ENCODE measurements around the gene CENATAC. TPM values are rescaled to one million over a fixed set of nuclear protein-coding genes. Genes with fewer than 3 reads are reported as not detected.
A peak's percentile ranks its signal among the peaks of the same experiment; 100 is the strongest.

Gene CENATAC
- total and polyA plus RNA-seq, 9 of the 15 experiments (the other 6 are each of a cell fraction or from before 2014, with no cell fraction given), result 2.4 to 25.5 (median 13.7) TPM

DNA sequence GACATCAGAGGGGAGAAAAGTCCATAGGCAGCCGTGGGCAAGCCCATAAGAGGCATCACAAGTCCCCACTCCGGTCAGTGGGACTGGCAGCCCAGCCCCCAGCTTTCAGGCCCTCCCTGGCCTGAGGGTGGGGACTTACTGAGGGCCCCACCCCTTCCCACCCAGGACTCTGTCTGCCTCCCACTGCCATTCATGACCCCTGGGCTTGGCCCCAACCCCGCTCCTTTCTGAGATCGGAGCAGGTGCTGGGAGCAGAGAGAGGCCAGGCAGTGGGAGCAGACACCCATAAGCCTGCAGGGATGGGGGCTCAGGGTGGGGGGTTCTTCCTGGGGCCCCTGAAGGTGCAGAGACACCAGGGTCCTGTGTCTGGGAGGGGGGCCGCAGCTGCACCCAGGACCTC is 36.7 kb upstream of the CENATAC start (continued):
- TF ChIP-seq, protein P1, sequence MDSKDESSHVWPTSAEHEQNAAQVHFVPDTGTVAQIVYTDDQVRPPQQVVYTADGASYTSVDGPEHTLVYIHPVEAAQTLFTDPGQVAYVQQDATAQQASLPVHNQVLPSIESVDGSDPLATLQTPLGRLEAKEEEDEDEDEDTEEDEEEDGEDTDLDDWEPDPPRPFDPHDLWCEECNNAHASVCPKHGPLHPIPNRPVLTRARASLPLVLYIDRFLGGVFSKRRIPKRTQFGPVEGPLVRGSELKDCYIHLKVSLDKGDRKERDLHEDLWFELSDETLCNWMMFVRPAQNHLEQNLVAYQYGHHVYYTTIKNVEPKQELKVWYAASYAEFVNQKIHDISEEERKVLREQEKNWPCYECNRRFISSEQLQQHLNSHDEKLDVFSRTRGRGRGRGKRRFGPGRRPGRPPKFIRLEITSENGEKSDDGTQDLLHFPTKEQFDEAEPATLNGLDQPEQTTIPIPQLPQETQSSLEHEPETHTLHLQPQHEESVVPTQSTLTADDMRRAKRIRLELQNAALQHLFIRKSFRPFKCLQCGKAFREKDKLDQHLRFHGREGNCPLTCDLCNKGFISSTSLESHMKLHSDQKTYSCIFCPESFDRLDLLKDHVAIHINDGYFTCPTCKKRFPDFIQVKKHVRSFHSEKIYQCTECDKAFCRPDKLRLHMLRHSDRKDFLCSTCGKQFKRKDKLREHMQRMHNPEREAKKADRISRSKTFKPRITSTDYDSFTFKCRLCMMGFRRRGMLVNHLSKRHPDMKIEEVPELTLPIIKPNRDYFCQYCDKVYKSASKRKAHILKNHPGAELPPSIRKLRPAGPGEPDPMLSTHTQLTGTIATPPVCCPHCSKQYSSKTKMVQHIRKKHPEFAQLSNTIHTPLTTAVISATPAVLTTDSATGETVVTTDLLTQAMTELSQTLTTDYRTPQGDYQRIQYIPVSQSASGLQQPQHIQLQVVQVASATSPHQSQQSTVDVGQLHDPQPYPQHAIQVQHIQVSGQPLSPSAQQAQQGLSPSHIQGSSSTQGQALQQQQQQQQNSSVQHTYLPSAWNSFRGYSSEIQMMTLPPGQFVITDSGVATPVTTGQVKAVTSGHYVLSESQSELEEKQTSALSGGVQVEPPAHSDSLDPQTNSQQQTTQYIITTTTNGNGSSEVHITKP (IDR thresholded peaks at IDR 0.05; ENCODE audit: partially characterized antibody), result no peak
- no peak for TF ChIP-seq ZKSCAN3 (CRISPR knock-in tag; IDR thresholded peaks at IDR 0.05)
- no peak for TF ChIP-seq GABPA (tag; conservative IDR thresholded peaks at IDR 0.05; ENCODE audit: low read depth)
- TF ChIP-seq, protein P2, sequence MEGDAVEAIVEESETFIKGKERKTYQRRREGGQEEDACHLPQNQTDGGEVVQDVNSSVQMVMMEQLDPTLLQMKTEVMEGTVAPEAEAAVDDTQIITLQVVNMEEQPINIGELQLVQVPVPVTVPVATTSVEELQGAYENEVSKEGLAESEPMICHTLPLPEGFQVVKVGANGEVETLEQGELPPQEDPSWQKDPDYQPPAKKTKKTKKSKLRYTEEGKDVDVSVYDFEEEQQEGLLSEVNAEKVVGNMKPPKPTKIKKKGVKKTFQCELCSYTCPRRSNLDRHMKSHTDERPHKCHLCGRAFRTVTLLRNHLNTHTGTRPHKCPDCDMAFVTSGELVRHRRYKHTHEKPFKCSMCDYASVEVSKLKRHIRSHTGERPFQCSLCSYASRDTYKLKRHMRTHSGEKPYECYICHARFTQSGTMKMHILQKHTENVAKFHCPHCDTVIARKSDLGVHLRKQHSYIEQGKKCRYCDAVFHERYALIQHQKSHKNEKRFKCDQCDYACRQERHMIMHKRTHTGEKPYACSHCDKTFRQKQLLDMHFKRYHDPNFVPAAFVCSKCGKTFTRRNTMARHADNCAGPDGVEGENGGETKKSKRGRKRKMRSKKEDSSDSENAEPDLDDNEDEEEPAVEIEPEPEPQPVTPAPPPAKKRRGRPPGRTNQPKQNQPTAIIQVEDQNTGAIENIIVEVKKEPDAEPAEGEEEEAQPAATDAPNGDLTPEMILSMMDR (IDR thresholded peaks at IDR 0.05 in 2 of 3, conservative IDR thresholded peaks at IDR 0.05 in 1 of 3; ENCODE audit: insufficient read depth in 2 of 3, low read depth in 1 of 3, low read length in 3 of 3), result no peak

DNA sequence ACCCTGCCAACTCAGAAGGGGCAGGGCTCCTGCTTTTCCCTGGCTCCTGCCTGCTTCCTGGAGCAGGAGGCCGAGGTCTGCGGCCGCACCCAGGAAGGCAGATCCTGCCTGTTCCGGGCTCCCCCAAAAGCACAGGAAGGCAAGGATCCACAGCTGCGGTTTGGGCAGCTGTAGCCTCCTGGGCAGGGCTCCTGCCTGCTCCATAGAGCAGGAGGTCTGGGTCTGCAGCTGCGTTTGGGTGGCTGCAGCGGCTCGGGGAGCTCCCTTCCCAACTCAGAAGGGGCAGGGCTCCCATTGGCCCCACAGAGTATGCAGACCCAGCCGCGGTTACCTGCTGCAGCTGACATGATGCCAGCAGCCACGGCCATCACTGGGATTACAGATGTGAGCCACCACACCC is 36.3 kb upstream of the CENATAC start:
- no peaks in the 10 kb centered on the region; the same call in none of the 2 replicates for H4K20me1 ChIP-seq (replicated peaks; ENCODE audit: control insufficient read depth, insufficient read depth, low read length)
- H3K4me3 ChIP-seq, result no peak overlapping the region
- no peak for ATAC-seq
- no peak for FAIRE-seq
- H2AFZ ChIP-seq (ENCODE audit: low read depth, low read length), result no peak overlapping the region
- peaks cover 0 to 19% of the 10 kb centered on the region in 2 experiments; a peak in 3 of 5 replicates for H3K4me1 ChIP-seq (replicated peaks in 1 of 2; ENCODE audit: control insufficient read depth in 2 of 2, insufficient read depth in 2 of 2, low read length in 2 of 2)
- H3K27me3 ChIP-seq (ENCODE audit: control insufficient read depth in 2 of 2, insufficient read depth in 2 of 2, low read length in 2 of 2), result peaks cover 3 to 23% of the 10 kb centered on the region in 2 experiments; a peak in 4 of 5 replicates
- no peaks in the 10 kb centered on the region for H3K9me3 ChIP-seq (replicated peaks; ENCODE audit: control insufficient read depth, insufficient read depth, low read depth, low read length)
- WGBS (ENCODE audit: insufficient coverage, low coverage, missing lambda C conversion rate), result 15% methylated on average over 11 of the region's 11 CpGs
- intact Hi-C loops (cut with micrococcal nuclease) (no loop called here), in situ Hi-C loops (cut with MboI) (no loop called here)
- no TSS peak for BruUV-seq (replicated peaks)
- POLR2A ChIA-PET, result interaction anchor here (0.6 kb wide), 3 partner anchors 9 to 144 kb away, joined by 3 to 4 read pairs (median 4); no protein-coding TSS in a partner anchor
- DNase-seq (ENCODE audit: extremely low read depth in 1 of 4, low spot score in 3 of 4), result no peak
- H3K4me2 ChIP-seq (ENCODE audit: insufficient read depth, low read length), result no peak overlapping the region
- H3K9me1 ChIP-seq (ENCODE audit: control insufficient read depth, insufficient read depth, low read length), result no peaks in the 10 kb centered on the region
- H3K36me3 ChIP-seq (ENCODE audit: control insufficient read depth, insufficient read depth, low read length), result no peaks in the 10 kb centered on the region
- CTCF ChIA-PET (ENCODE audit: low intra/inter-chr PET ratio), result no interaction called here
- no peak overlapping the region for H3K27ac ChIP-seq (ENCODE audit: extremely low read depth, low read depth, low read length)
- H3K9ac ChIP-seq (ENCODE audit: insufficient read depth in 1 of 2, low read depth in 2 of 2, low read length in 2 of 2), result peak overlapping the region in 1 of 2 experiments; percentile 68; a peak in 1 of 4 replicates
- H3K79me2 ChIP-seq (ENCODE audit: control insufficient read depth, insufficient read depth, low read length), result no peaks in the 10 kb centered on the region
- no peak for TF ChIP-seq PTTG1 (tag; IDR thresholded peaks at IDR 0.05; ENCODE audit: low read depth)
- TF ChIP-seq, protein P3, sequence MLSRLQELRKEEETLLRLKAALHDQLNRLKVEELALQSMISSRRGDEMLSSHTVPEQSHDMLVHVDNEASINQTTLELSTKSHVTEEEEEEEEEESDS (CRISPR knock-in tag; IDR thresholded peaks at IDR 0.05), result no peak
- no peak for TF ChIP-seq ZNF668 (CRISPR knock-in tag; IDR thresholded peaks at IDR 0.05)
- TF ChIP-seq, protein P4, sequence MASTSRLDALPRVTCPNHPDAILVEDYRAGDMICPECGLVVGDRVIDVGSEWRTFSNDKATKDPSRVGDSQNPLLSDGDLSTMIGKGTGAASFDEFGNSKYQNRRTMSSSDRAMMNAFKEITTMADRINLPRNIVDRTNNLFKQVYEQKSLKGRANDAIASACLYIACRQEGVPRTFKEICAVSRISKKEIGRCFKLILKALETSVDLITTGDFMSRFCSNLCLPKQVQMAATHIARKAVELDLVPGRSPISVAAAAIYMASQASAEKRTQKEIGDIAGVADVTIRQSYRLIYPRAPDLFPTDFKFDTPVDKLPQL (IDR thresholded peaks at IDR 0.05; ENCODE audit: extremely low read depth, insufficient read length), result no peak
- TF ChIP-seq NUFIP1 (IDR thresholded peaks at IDR 0.05; ENCODE audit: partially characterized antibody), result no peak
- TF ChIP-seq, protein P5, sequence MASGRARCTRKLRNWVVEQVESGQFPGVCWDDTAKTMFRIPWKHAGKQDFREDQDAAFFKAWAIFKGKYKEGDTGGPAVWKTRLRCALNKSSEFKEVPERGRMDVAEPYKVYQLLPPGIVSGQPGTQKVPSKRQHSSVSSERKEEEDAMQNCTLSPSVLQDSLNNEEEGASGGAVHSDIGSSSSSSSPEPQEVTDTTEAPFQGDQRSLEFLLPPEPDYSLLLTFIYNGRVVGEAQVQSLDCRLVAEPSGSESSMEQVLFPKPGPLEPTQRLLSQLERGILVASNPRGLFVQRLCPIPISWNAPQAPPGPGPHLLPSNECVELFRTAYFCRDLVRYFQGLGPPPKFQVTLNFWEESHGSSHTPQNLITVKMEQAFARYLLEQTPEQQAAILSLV (tag; IDR thresholded peaks at IDR 0.05), result no peak
- TF ChIP-seq FOXA3 (CRISPR knock-in tag; conservative IDR thresholded peaks at IDR 0.05 in 1 of 2, IDR thresholded peaks at IDR 0.05 in 1 of 2), result no peak
- no peak for TF ChIP-seq POLR2AphosphoS2 (IDR thresholded peaks at IDR 0.05; ENCODE audit: low read length)
